SK-N-MC (cell line): ENCODE results near the gene STX17.
"Not testable (repeated sequence)": the region's sequence is repeated elsewhere in the genome, so short reads cannot be mapped to it uniquely, and the experiment has no call there.

Source experiments
- DNase-seq: peaks from one replicate; pipeline ENCODE4 v3.0.0-alpha.2; 2011; ENCODE audit warnings: low read depth, low spot score
- H3K27ac ChIP-seq: fragments of 200-600 bp; sonication (generic); 2 replicates; pipeline ENCODE4 v1.5.1; 2016; ENCODE audit warnings: mixed run types
- H3K36me3 ChIP-seq: fragments of 200-600 bp; sonication (generic); 2 replicates; pipeline ENCODE4 v1.6.1; 2017; ENCODE audit warnings: antibody characterized with exemption, low read length, mixed read lengths; ENCODE audit not compliant: insufficient read depth
- H3K4me3 ChIP-seq: fragments of 200-600 bp; sonication (generic); 2 replicates; pipeline ENCODE4 v1.5.1; 2016
- H3K9ac ChIP-seq: fragments of 200-600 bp; sonication (generic); 2 replicates; pipeline ENCODE4 v1.8.0; 2017; ENCODE audit warnings: mixed run types, mixed read lengths; ENCODE audit not compliant: insufficient read length
- H3K9me3 ChIP-seq: fragments of 200-600 bp; sonication (generic); 2 replicates; pipeline ENCODE4 v1.6.1; 2017; ENCODE audit warnings: low read depth, mild to moderate bottlenecking, antibody characterized with exemption, low read length, moderate library complexity, mixed read lengths
- EZH2 ChIP-seq: fragments of 200-600 bp; sonication (generic); IDR thresholded peaks from one replicate; pipeline ENCODE4 v1.6.1; 2017; ENCODE audit warnings: antibody characterized with exemption
- FOXP2 ChIP-seq: optimal IDR thresholded peaks from 2 replicates; pipeline ENCODE3; 2011; ENCODE audit warnings: mild to moderate bottlenecking, moderate library complexity; ENCODE audit not compliant: insufficient read depth; ENCODE audit errors: extremely low read length, control extremely low read depth
- POLR2AphosphoS5 ChIP-seq: IDR thresholded peaks from 2 replicates; pipeline ENCODE4 v1.6.1; 2012; ENCODE audit warnings: mild to moderate bottlenecking, low read depth, low read length, borderline replicate concordance

Gene STX17

DNA sequence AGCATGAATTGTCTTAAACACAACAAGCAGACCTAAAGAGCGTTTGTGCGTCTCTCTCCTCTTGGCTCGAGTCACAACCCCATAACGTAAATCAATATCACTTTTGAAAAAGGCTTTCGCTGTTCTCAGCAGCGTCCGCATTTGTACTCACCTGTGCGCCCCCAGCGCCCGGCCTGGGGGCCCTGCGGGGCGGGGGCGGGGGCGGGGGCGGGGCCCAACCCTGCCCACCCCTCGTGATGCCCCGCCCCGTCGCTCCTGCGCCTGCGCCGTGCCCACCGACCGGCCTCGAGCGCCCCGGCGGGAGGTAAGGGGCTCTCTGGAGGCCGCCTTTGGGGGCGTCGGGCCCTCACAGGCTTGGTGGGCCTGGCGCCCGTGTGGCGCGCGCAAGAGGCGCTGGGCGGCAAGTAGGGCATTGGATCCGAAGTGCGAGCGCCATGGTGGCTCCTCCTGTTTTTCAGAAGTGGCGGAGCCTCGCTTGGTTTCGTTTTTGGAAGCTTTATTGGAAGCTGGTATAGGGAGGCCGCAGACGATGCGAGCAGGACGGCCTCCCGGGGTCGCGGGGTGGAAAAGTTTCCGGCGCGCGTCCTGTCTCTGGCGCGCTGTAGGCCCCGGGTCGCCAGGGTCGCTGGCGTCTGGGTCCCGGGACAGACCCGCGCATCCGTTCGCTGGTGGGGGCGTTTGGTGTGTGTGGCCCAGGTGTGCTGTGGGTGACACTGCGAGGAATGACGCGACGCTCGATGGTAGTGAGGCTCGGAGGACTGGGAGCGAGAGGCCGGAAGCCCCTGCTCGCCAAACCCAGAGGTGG, at the start of gene STX17:
Gene STX17 (plus strand): TSS at position 252 of the 805 bp plus-strand sequence. CDS start 8,586 bp downstream, outside the sequence.
- H3K9ac ChIP-seq, result peak within 1 kb of the TSS; percentile 90

DNA sequence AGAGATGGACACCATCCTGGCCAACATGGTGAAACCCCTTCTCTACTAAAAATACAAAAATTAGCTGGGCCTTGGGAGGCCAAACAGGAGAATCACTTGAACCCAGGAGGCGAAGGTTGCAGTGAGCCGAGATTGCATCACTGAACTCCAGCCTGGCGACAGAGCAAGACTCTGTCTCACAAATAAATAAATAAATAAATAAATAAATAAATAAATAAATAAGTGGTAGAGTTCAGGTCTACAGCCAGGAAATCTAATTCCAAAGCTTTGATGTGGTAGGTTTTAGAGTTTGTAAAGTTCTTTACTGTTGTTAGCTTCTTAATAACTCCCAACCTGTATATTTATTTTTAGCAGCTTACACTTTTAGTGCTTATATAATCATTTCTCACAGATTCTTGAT, 48.9 kb upstream of the STX17 start:
- not testable (repeated sequence) for DNase-seq, H3K4me3 ChIP-seq, H3K27ac ChIP-seq, H3K9me3 ChIP-seq, H3K9ac ChIP-seq, H3K36me3 ChIP-seq

More for the DNA sequence above, at the start of gene STX17:
- Histone ChIP-seq H3K9me3 (no peaks in the 10 kb centered on the region), H3K36me3 (no peaks in the 10 kb centered on the region), H3K4me3 (peak within 1 kb of the TSS; percentile 94), H3K27ac (peak within 1 kb of the TSS; percentile 84)
- no peak for DNase-seq
- TF ChIP-seq POLR2AphosphoS5 (peak; percentile 91), FOXP2 (peak; percentile 56), EZH2 (no peak)

DNA sequence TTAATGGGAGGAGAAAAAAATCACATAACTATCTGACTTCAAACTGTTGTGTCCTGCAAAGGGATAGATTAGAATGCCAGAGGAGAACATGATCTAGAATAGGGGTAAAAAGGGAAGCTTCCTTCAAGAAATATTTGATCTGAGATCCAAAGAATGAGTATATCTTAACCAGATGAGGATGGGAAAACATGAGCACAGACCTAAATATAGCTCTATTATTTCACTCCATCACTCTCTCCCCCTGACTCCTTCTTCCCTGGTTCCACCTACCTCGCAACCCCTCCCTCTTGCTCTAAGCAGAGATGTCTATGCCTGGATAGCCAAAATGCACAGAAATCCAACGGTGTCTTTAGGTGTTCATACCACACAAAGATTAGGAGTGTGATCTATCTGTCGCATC, 48.4 kb upstream of the STX17 start:
- no peak for DNase-seq
- Histone ChIP-seq H3K4me3 (no peak overlapping the region), H3K36me3 (no peaks in the 10 kb centered on the region; the same call in 1 of the 2 replicates), H3K9me3 (no peaks in the 10 kb centered on the region), H3K9ac (no peak overlapping the region), H3K27ac (no peak overlapping the region)
- no peak for TF ChIP-seq POLR2AphosphoS5
- no peak for TF ChIP-seq FOXP2
- TF ChIP-seq EZH2, result no peak

DNA sequence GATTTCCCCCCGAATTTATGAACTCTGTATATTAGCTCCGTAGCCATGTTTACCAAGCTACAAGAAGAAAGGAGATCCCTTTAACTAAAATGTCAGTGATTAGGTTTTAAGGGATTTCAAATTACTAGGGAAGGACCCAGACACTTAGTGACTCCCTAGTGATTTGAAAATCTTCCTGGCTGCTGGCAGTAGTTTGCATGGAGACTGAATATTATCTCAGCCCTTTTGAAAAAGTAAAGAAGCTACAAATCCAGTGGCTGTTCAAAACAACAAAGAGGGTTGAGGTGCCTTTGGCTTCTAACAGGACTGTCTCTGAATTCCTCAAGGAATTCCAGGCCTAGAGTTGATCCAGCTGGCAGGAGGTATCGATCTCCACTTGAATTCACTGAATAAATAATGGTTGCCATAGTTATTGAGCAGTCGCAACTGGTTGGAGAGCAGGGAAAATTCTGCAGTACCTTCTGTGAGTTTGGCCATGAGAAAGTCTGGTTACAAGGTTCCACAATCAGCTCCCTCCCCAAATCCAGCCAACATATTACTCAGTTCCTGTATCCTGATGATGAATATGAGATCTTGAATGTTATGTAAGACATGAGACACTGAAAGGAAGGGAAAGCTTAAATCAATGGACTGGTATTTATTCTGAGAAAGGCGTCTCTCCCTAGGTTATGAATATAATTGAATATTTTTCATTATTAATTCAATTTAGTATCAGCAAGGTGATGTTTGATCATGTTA, 47.0 kb upstream of the STX17 start:
- no peak overlapping the region for H3K9ac ChIP-seq
- DNase-seq, result no peak
- H3K36me3 ChIP-seq, result no peaks in the 10 kb centered on the region; the same call in 1 of the 2 replicates
- H3K9me3 ChIP-seq, result no peaks in the 10 kb centered on the region
- H3K27ac ChIP-seq, result no peak overlapping the region
- H3K4me3 ChIP-seq, result no peak overlapping the region
- no peak for TF ChIP-seq POLR2AphosphoS5
- no peak for TF ChIP-seq EZH2
- no peak for TF ChIP-seq FOXP2

DNA sequence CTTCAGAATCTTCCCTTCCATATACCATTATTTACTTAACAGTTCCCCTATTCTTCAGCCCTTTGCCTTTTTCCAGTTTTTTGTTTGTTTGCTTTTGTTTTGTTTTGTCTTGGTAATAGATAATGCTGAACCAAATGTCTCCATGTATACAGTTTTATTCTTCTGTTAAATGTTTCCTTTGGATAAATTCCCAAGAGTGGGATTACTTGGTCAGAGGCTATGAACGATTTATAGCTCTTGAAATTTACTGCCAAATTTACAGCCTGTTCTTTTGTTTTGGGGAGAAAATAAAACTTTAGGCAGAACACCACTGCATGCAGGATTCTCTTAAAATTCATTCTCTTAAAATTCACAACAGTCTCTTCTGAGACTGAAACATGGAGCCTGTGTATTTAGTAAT, 46.2 kb upstream of the STX17 start:
- no peak overlapping the region for H3K9ac ChIP-seq
- no peak for DNase-seq

DNA sequence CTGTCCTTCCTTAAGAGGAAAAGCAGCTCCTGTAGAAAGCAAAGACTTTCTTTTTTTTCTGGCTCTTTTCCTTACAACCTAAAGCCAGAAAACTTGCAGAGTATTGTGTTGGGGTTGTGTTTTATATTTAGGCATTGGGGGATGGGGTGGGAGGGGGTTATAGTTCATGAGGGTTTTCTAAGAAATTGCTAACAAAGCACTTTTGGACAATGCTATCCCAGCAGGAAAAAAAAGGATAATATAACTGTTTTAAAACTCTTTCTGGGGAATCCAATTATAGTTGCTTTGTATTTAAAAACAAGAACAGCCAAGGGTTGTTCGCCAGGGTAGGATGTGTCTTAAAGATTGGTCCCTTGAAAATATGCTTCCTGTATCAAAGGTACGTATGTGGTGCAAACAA, 42.5 kb upstream of the STX17 start:
- Histone ChIP-seq H3K36me3 (no peaks in the 10 kb centered on the region), H3K4me3 (no peak overlapping the region), H3K27ac (no peak overlapping the region), H3K9me3 (no peaks in the 10 kb centered on the region), H3K9ac (no peak overlapping the region)
- TF ChIP-seq EZH2 (no peak), POLR2AphosphoS5 (no peak), FOXP2 (no peak)
- DNase-seq, result no peak

More for the DNA sequence above, 46.2 kb upstream of the STX17 start:
- Histone ChIP-seq H3K9me3 (no peaks in the 10 kb centered on the region), H3K4me3 (no peak overlapping the region), H3K27ac (no peak overlapping the region), H3K36me3 (no peaks in the 10 kb centered on the region; the same call in 1 of the 2 replicates)
- TF ChIP-seq POLR2AphosphoS5 (no peak), FOXP2 (no peak), EZH2 (no peak)

DNA sequence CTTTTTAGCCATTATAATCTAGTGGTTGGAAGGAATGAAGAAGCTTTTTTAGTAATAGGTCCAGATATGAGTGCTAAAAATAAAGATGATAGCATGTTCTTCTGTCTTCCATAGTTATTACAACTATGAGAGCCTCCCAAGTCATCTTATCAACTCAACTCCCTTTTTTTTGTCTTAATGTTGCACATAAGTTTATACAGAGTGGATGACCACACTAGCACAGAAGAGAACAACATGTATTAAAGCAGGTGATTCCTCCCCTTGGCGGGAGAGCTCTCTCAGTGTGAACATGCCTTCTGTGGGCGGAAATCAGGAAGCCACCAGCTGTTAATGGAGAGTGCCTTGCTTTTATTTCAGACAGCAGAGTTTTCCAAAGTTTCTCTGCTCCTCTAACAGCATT, 40.1 kb upstream of the STX17 start:
- Histone ChIP-seq H3K36me3 (no peaks in the 10 kb centered on the region), H3K27ac (no peak overlapping the region)

DNA sequence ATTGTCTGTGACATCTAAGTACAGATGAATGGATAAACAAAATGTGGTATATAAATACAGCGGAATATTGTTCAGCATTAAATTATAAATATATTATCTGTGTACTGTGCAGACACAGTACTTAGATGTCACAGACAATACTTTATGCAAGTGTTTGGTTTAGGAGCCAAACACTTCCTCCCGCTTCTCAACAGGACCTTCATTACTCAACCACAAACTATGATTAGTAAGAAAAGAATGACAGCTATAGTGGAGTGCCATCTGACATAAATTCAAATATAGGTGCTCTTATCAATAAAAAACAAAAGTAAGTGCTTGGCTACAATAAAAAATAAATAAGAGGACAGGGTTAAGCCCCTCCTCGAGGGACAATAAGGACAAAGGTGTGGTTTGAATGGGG, 38.9 kb upstream of the STX17 start:
- Histone ChIP-seq H3K9me3 (no peaks in the 10 kb centered on the region), H3K36me3 (no peaks in the 10 kb centered on the region), H3K4me3 (no peak overlapping the region), H3K27ac (no peak overlapping the region), H3K9ac (no peak overlapping the region)
- DNase-seq, result no peak
- TF ChIP-seq FOXP2, result no peak
- no peak for TF ChIP-seq EZH2
- TF ChIP-seq POLR2AphosphoS5, result no peak

More for the DNA sequence above, 40.1 kb upstream of the STX17 start:
- TF ChIP-seq POLR2AphosphoS5, result no peak
- no peak for TF ChIP-seq FOXP2
- no peak for TF ChIP-seq EZH2
- DNase-seq, result no peak
- no peaks in the 10 kb centered on the region for H3K9me3 ChIP-seq
- H3K9ac ChIP-seq, result no peak overlapping the region
- H3K4me3 ChIP-seq, result no peak overlapping the region

DNA sequence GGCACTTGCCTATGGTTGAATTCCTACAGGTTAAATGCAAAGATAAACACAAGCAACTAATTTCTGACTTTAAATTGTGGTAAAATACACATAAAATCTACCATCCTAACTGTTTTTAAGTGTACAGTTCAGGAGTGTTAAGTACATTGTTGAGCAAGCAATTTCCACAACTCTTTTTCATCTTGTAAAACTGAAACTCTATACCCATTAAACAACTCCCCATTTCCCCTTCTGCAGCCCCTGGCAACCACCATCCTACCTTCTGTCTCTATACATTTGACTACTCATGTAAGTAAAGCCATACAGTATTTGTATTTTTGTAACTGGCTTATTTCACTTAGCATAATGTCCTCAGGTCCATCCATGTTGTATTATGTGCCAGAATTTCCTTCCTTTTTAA, 38.5 kb upstream of the STX17 start:
- no peak for DNase-seq
- H3K9me3 ChIP-seq, result no peaks in the 10 kb centered on the region
- no peak overlapping the region for H3K4me3 ChIP-seq
- no peak overlapping the region for H3K27ac ChIP-seq
- H3K36me3 ChIP-seq, result no peaks in the 10 kb centered on the region
- TF ChIP-seq FOXP2 (no peak), POLR2AphosphoS5 (no peak), EZH2 (no peak)
- H3K9ac ChIP-seq, result no peak overlapping the region
